ENCODE measurements around the gene AGBL4. TPM values are rescaled to one million over a fixed set of nuclear protein-coding genes. Genes with fewer than 3 reads are reported as not detected.

AGBL4 gene
- total RNA-seq, 2 experiments from 2014 or later, result not detected

- POLR2A ChIA-PET, result no interaction called here
- Mint-ChIP-seq H3K27me3 (peaks cover 18% of the 10 kb centered on the region), H3K4me3 (peak within 1 kb of the TSS; percentile 60), H3K36me3 (ENCODE audit: low read depth) (no peaks in the 10 kb centered on the region), H3K9me3 (no peaks in the 10 kb centered on the region), H3K27ac (no peak within 1 kb of the TSS), H3K4me1 (peaks cover 6% of the 10 kb centered on the region)
- DNase-seq, result no peak
- CTCF ChIA-PET, result no interaction called here
These were observed 1247.1 kb downstream of the AGBL4 start, which contains the start of gene BEND5 for GRCh38 chr1:48776393-48777218. TSS of gene BEND5 (minus strand) at chr1:48776891. CDS start at chr1:48776831, 60 bp downstream.

- ChIA-PET CTCF (no interaction called here), POLR2A (no interaction called here)
- no peaks in the 10 kb centered on the region for H3K9me3 Mint-ChIP-seq
- H3K27me3 Mint-ChIP-seq, result peaks cover 18% of the 10 kb centered on the region
- no peaks in the 10 kb centered on the region for H3K36me3 Mint-ChIP-seq (ENCODE audit: low read depth)
- H3K4me1 Mint-ChIP-seq, result peaks cover 6% of the 10 kb centered on the region
- H3K4me3 Mint-ChIP-seq, result peak overlapping the region; percentile 60
- DNase-seq, result no peak
- no peak overlapping the region for H3K27ac Mint-ChIP-seq
These were observed 1247.8 kb downstream of the AGBL4 start for GRCh38 chr1:48775831-48776392.

GRCh38 chr1:48773133-48773532 lies 1250.6 kb downstream of the AGBL4 start:
- H3K9me3 Mint-ChIP-seq, result no peaks in the 10 kb centered on the region
- POLR2A ChIA-PET, result no interaction called here
- DNase-seq, result no peak
- no peak overlapping the region for H3K27ac Mint-ChIP-seq
- peaks cover 6% of the 10 kb centered on the region for H3K4me1 Mint-ChIP-seq
- no peaks in the 10 kb centered on the region for H3K36me3 Mint-ChIP-seq (ENCODE audit: low read depth)
- CTCF ChIA-PET, result no interaction called here
- H3K4me3 Mint-ChIP-seq, result no peak overlapping the region
- H3K27me3 Mint-ChIP-seq, result peaks cover 18% of the 10 kb centered on the region

GRCh38 chr1:48772211-48772610 lies 1251.5 kb downstream of the AGBL4 start:
- Mint-ChIP-seq H3K36me3 (ENCODE audit: low read depth) (no peaks in the 10 kb centered on the region), H3K9me3 (no peaks in the 10 kb centered on the region), H3K27me3 (peaks cover 14% of the 10 kb centered on the region), H3K4me3 (no peak overlapping the region), H3K4me1 (peaks cover 4% of the 10 kb centered on the region), H3K27ac (no peak overlapping the region)
- ChIA-PET POLR2A (no interaction called here), CTCF (no interaction called here)
- no peak for DNase-seq

GRCh38 chr1:48771561-48771960 lies 1252.2 kb downstream of the AGBL4 start:
- H3K27me3 Mint-ChIP-seq, result peaks cover 10% of the 10 kb centered on the region

GRCh38 chr1:48767975-48768510 lies 1255.7 kb downstream of the AGBL4 start:
- DNase-seq, result no peak
- ChIA-PET CTCF (no interaction called here), POLR2A (no interaction called here)
- H3K36me3 Mint-ChIP-seq (ENCODE audit: low read depth), result no peaks in the 10 kb centered on the region
- no peaks in the 10 kb centered on the region for H3K4me1 Mint-ChIP-seq
- H3K4me3 Mint-ChIP-seq, result no peak overlapping the region
- H3K9me3 Mint-ChIP-seq, result no peaks in the 10 kb centered on the region
- no peak overlapping the region for H3K27ac Mint-ChIP-seq
- no peaks in the 10 kb centered on the region for H3K27me3 Mint-ChIP-seq

More at GRCh38 chr1:48771561-48771960, 1252.2 kb downstream of the AGBL4 start:
- POLR2A ChIA-PET, result no interaction called here
- Mint-ChIP-seq H3K36me3 (ENCODE audit: low read depth) (no peaks in the 10 kb centered on the region), H3K9me3 (no peaks in the 10 kb centered on the region), H3K27ac (no peak overlapping the region), H3K4me3 (no peak overlapping the region), H3K4me1 (peaks cover 4% of the 10 kb centered on the region)
- no peak for DNase-seq
- CTCF ChIA-PET, result no interaction called here

GRCh38 chr1:48765335-48765734 lies 1258.4 kb downstream of the AGBL4 start:
- Mint-ChIP-seq H3K9me3 (no peaks in the 10 kb centered on the region), H3K27ac (no peak overlapping the region), H3K27me3 (no peaks in the 10 kb centered on the region), H3K4me1 (no peaks in the 10 kb centered on the region), H3K36me3 (ENCODE audit: low read depth) (no peaks in the 10 kb centered on the region), H3K4me3 (no peak overlapping the region)
- ChIA-PET POLR2A (no interaction called here), CTCF (no interaction called here)
- no peak for DNase-seq

GRCh38 chr1:48761986-48762385 lies 1261.8 kb downstream of the AGBL4 start:
- Mint-ChIP-seq H3K4me3 (no peak overlapping the region), H3K4me1 (no peaks in the 10 kb centered on the region), H3K9me3 (peaks cover 2% of the 10 kb centered on the region), H3K27ac (no peak overlapping the region), H3K36me3 (ENCODE audit: low read depth) (no peaks in the 10 kb centered on the region), H3K27me3 (no peaks in the 10 kb centered on the region)
- CTCF ChIA-PET, result no interaction called here
- POLR2A ChIA-PET, result no interaction called here
- no peak for DNase-seq

GRCh38 chr1:48761411-48761810 lies 1262.3 kb downstream of the AGBL4 start:
- Mint-ChIP-seq H3K27me3 (no peaks in the 10 kb centered on the region), H3K36me3 (ENCODE audit: low read depth) (no peaks in the 10 kb centered on the region), H3K4me1 (no peaks in the 10 kb centered on the region), H3K4me3 (no peak overlapping the region), H3K9me3 (peaks cover 2% of the 10 kb centered on the region), H3K27ac (no peak overlapping the region)
- ChIA-PET CTCF (no interaction called here), POLR2A (no interaction called here)
- no peak for DNase-seq

GRCh38 chr1:48760857-48761256 lies 1262.9 kb downstream of the AGBL4 start:
- DNase-seq, result no peak
- H3K4me1 Mint-ChIP-seq, result no peaks in the 10 kb centered on the region
- ChIA-PET POLR2A (no interaction called here), CTCF (no interaction called here)
- H3K27ac Mint-ChIP-seq, result no peak overlapping the region
- H3K36me3 Mint-ChIP-seq (ENCODE audit: low read depth), result no peaks in the 10 kb centered on the region
- no peaks in the 10 kb centered on the region for H3K27me3 Mint-ChIP-seq
- H3K4me3 Mint-ChIP-seq, result no peak overlapping the region
- peaks cover 2% of the 10 kb centered on the region for H3K9me3 Mint-ChIP-seq

- no peak overlapping the region for H3K4me3 Mint-ChIP-seq
- no peaks in the 10 kb centered on the region for H3K36me3 Mint-ChIP-seq (ENCODE audit: low read depth)
- H3K27ac Mint-ChIP-seq, result no peak overlapping the region
- no peak for DNase-seq
- H3K9me3 Mint-ChIP-seq, result peaks cover 2% of the 10 kb centered on the region
- H3K27me3 Mint-ChIP-seq, result no peaks in the 10 kb centered on the region
- POLR2A ChIA-PET, result no interaction called here
- CTCF ChIA-PET, result no interaction called here
- no peaks in the 10 kb centered on the region for H3K4me1 Mint-ChIP-seq
These were observed 1264.8 kb downstream of the AGBL4 start for GRCh38 chr1:48758976-48759375.

GRCh38 chr1:48757363-48757762 lies 1266.4 kb downstream of the AGBL4 start:
- ChIA-PET POLR2A (no interaction called here), CTCF (no interaction called here)
- no peak for DNase-seq
- Mint-ChIP-seq H3K9me3 (peaks cover 2% of the 10 kb centered on the region), H3K4me1 (no peaks in the 10 kb centered on the region), H3K27me3 (no peaks in the 10 kb centered on the region), H3K4me3 (no peak overlapping the region), H3K36me3 (ENCODE audit: low read depth) (no peaks in the 10 kb centered on the region), H3K27ac (no peak overlapping the region)

- Mint-ChIP-seq H3K27ac (no peak overlapping the region), H3K36me3 (ENCODE audit: low read depth) (no peaks in the 10 kb centered on the region), H3K9me3 (peaks cover 2% of the 10 kb centered on the region), H3K27me3 (no peaks in the 10 kb centered on the region), H3K4me3 (no peak overlapping the region), H3K4me1 (no peaks in the 10 kb centered on the region)
- DNase-seq, result no peak
- CTCF ChIA-PET, result no interaction called here
- POLR2A ChIA-PET, result no interaction called here
These were observed 1267.0 kb downstream of the AGBL4 start for GRCh38 chr1:48756683-48757316.
